RWPE1 (cell line): Measurements from ENCODE around the gene WLS.
A peak's percentile ranks its signal among the peaks of the same experiment; 100 is the strongest.

ENCODE experiments used
- CTCF ChIA-PET: fragments of 350-600 bp; sonication (Branson Sonifier 250); formaldehyde crosslinking; extraction: SDS; loops from one replicate; lab custom pipeline; 2021; lab: Yijun Ruan, JAX
- POLR2A ChIA-PET: fragments of 400-600 bp; formaldehyde crosslinking; extraction: SDS; loops from one replicate; lab custom pipeline; 2020; ENCODE audit warnings: antibody characterized with exemption; ENCODE audit not compliant: low non-redundant PET; lab: Yijun Ruan, JAX
- DNase-seq: peaks from one replicate; pipeline ENCODE4 v3.0.0; 2012; ENCODE audit warnings: low spot score
- H3K27ac ChIP-seq: fragments of 450-650 bp; 2 replicates; pipeline ENCODE4 v1.5.1; 2017
- CTCF ChIP-seq: fragments of 450-650 bp; conservative IDR thresholded peaks from 2 replicates; pipeline ENCODE4 v1.5.1; 2017; ENCODE audit warnings: low read depth, mild to moderate bottlenecking

The WLS gene

GRCh38 chr1:68147534-68148171, 84.7 kb downstream of the WLS start:
- no peak for DNase-seq
- no peak overlapping the region for H3K27ac ChIP-seq
- no peak for TF ChIP-seq CTCF
- POLR2A ChIA-PET = no interaction called here
- CTCF ChIA-PET = no interaction called here

GRCh38 chr1:68145418-68146126, 86.8 kb downstream of the WLS start:
- DNase-seq = peak; percentile 29
- TF ChIP-seq CTCF = no peak
- POLR2A ChIA-PET = no interaction called here
- CTCF ChIA-PET = interaction anchor here (0.6 to 1.1 kb wide), 2 partner anchors 9 to 25 kb away, joined by 3 read pairs; no protein-coding TSS in a partner anchor
- no peak overlapping the region for H3K27ac ChIP-seq

GRCh38 chr1:68144856-68145255, 87.5 kb downstream of the WLS start:
- DNase-seq = no peak
- ChIA-PET POLR2A (no interaction called here), CTCF (interaction anchor here (0.7 kb wide), 1 partner anchor 93 kb away, joined by 5 read pairs; no protein-coding TSS in a partner anchor)
- H3K27ac ChIP-seq = no peak overlapping the region
- no peak for TF ChIP-seq CTCF

- no peak for TF ChIP-seq CTCF
- POLR2A ChIA-PET = no interaction called here
- CTCF ChIA-PET = no interaction called here
- H3K27ac ChIP-seq = no peak overlapping the region
- DNase-seq = no peak
These were observed 88.7 kb downstream of the WLS start for GRCh38 chr1:68143633-68144032.

- no peak overlapping the region for H3K27ac ChIP-seq
- no peak for TF ChIP-seq CTCF
- ChIA-PET CTCF (interaction anchor here (0.6 kb wide), 1 partner anchor 82 kb away, joined by 3 read pairs; no protein-coding TSS in a partner anchor), POLR2A (no interaction called here)
- no peak for DNase-seq
These were observed 89.9 kb downstream of the WLS start for GRCh38 chr1:68142461-68142860.

GRCh38 chr1:68142036-68142435, 90.3 kb downstream of the WLS start:
- POLR2A ChIA-PET = no interaction called here
- no peak for TF ChIP-seq CTCF
- no peak for DNase-seq
- CTCF ChIA-PET = interaction anchor here (0.6 kb wide), 1 partner anchor 83 kb away, joined by 3 read pairs; no protein-coding TSS in a partner anchor
- no peak overlapping the region for H3K27ac ChIP-seq
